Stimulated activated CD8-positive, alpha-beta memory T cell treated with anti-CD3 and anti-CD28 coated beads, Interleukin-15, amount 100 ng/mL, for 24 hours (primary cell): ENCODE data around the gene HCRTR2.
"Not testable (repeated sequence)": the region's sequence is repeated elsewhere in the genome, so short reads cannot be mapped to it uniquely, and the experiment has no call there.

Source experiments
- DNase-seq: peaks from one replicate; pipeline ENCODE4 v3.0.0-alpha.2; 2020; ENCODE audit warnings: low read depth

The HCRTR2 gene

GRCh38 chr6:55220961-55221360, 46.6 kb downstream of the HCRTR2 start:
- DNase-seq = no peak

- DNase-seq = no peak
These were observed 53.5 kb downstream of the HCRTR2 start for GRCh38 chr6:55227862-55228261.

- no peak for DNase-seq
These were observed 64.8 kb downstream of the HCRTR2 start for GRCh38 chr6:55239099-55239498.

- not testable (repeated sequence) for DNase-seq
These were observed 66.8 kb downstream of the HCRTR2 start for GRCh38 chr6:55240975-55241605.

GRCh38 chr6:55250400-55250799, 76.1 kb downstream of the HCRTR2 start:
- DNase-seq = no peak

- no peak for DNase-seq
These were observed 80.8 kb downstream of the HCRTR2 start for GRCh38 chr6:55255113-55255512.

- no peak for DNase-seq
These were observed 85.9 kb downstream of the HCRTR2 start for GRCh38 chr6:55260181-55260580.

- DNase-seq = no peak
These were observed 91.2 kb downstream of the HCRTR2 start for GRCh38 chr6:55265409-55266114.

- DNase-seq = no peak
These were observed 92.6 kb downstream of the HCRTR2 start for GRCh38 chr6:55266896-55267295.

- no peak for DNase-seq
These were observed 102.6 kb downstream of the HCRTR2 start for GRCh38 chr6:55276745-55277530.

- DNase-seq = no peak
These were observed 103.3 kb downstream of the HCRTR2 start for GRCh38 chr6:55277646-55278045.

GRCh38 chr6:55281215-55281614, 106.9 kb downstream of the HCRTR2 start:
- DNase-seq = no peak

- no peak for DNase-seq
These were observed 107.8 kb downstream of the HCRTR2 start for GRCh38 chr6:55282115-55282514.

GRCh38 chr6:55286824-55287223, 112.5 kb downstream of the HCRTR2 start:
- no peak for DNase-seq

- DNase-seq = no peak
These were observed 116.4 kb downstream of the HCRTR2 start for GRCh38 chr6:55290736-55291135.

- no peak for DNase-seq
These were observed 118.8 kb downstream of the HCRTR2 start for GRCh38 chr6:55293116-55293515.

GRCh38 chr6:55297214-55297613, 122.9 kb downstream of the HCRTR2 start:
- DNase-seq = not testable (repeated sequence)

GRCh38 chr6:55299286-55299985, 125.1 kb downstream of the HCRTR2 start:
- no peak for DNase-seq

GRCh38 chr6:55304747-55305146, 130.4 kb downstream of the HCRTR2 start:
- DNase-seq = no peak

GRCh38 chr6:55319961-55320695, 145.8 kb downstream of the HCRTR2 start:
- DNase-seq = no peak

GRCh38 chr6:55320696-55321086, 146.4 kb downstream of the HCRTR2 start:
- no peak for DNase-seq

- DNase-seq = no peak
These were observed 152.9 kb downstream of the HCRTR2 start, which contains the start of gene GFRAL for GRCh38 chr6:55327169-55327568. GFRAL (plus strand) TSS chr6:55327469; CDS start chr6:55327555, 86 bp downstream.
